HG02885 (cell line): Measurements from ENCODE around the gene ARMC3.
"Not testable (repeated sequence)": the region's sequence is repeated elsewhere in the genome, so short reads cannot be mapped to it uniquely, and the experiment has no call there.

Source experiments
- ATAC-seq: cut with Tn5 transposase; IDR thresholded peaks from one replicate; pipeline ENCODE4 v1.9.1; 2021; ENCODE audit warnings: mild to moderate bottlenecking; ENCODE audit not compliant: unreplicated experiment, poor library complexity

ARMC3 gene

GRCh38 chr10:22927661-22928403 lies at the start of gene ARMC3:
ARMC3 (plus strand) TSS chr10:22928053; CDS start chr10:22931997, 3,944 bp downstream.
- peak; percentile 96 for ATAC-seq

GRCh38 chr10:22891797-22892196 lies 36.1 kb upstream of the ARMC3 start:
- ATAC-seq = no peak

- ATAC-seq = no peak
Observed at GRCh38 chr10:22893781-22894180, 34.1 kb upstream of the ARMC3 start.

DNA sequence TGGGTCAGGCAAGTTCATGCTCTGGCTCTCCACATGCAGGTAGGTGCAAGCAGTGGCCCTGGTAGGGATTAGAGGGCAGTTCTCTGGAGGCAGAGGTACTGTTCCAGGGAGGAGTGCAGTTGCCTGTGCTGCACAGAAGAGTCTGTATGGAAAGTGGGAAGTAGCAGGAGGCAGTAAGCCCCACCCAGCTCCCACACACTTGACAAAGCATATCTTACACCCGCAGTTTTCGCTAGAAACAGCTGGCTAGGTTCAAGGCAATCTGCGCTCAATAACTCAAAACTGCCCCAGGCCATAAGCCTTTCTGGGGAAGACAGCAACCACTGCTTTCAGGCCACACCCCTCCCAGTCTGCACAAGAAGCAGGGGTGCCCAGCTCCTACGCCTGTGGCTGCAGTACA lies 33.1 kb upstream of the ARMC3 start:
- ATAC-seq = no peak

DNA sequence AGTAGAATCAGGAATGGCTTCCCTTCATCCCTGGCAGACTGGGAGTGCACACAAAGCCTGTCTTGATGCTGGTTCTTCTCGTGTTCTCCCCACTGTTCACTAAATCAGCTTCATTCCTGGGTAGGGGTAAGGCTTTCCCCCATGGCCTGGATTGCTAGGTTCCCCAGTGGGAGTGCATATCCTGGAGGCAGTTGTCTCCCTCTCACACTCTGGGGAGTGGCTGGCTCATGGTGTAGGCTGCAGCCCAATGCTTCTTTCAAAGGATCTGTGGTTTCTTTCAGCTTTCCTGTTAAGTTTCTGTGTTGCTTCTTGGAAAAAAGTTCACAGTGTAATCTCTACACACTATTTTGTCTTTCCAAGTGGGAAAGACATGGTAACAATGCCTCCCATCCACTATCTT lies 32.6 kb upstream of the ARMC3 start:
- no peak for ATAC-seq

GRCh38 chr10:22897371-22897770 lies 30.5 kb upstream of the ARMC3 start:
- no peak for ATAC-seq

DNA sequence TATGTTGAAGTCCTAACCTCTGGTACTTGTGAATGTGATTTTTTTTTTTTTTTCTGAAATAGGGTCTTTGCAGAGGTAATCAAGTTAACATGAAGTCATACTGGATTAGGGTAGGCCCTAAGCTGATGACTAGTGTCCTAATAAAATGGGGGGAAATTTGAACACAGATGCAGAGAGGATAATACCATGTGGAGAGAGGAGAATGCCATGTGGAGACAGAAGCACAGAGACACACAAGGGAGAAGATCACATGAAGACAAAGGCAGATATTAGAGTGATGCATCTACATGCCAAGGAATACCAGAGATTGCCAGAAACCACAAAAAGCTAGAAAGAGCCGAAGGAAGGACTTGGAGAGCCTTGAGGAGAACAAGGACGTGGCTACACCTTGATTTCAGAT lies 28.5 kb upstream of the ARMC3 start:
- ATAC-seq = no peak

DNA sequence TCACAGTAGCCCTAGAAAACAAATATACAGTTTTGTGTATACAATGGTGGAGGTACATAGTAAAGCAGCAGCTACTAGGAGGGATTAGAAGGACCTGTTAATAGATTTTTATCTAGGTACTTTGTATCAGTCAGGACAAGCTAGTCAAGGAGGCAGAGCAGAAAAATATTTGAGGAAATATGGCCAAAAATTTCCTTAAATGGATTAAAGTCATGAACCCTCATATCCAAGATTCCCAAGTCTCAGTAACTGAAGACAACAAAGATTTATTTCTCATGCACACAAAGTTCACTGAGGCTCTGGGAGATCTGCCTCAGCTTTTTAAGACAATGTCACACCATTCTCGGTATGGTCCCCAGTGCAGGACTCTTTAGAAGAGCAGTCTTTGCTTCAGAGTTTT lies 28.1 kb upstream of the ARMC3 start:
- no peak for ATAC-seq

DNA sequence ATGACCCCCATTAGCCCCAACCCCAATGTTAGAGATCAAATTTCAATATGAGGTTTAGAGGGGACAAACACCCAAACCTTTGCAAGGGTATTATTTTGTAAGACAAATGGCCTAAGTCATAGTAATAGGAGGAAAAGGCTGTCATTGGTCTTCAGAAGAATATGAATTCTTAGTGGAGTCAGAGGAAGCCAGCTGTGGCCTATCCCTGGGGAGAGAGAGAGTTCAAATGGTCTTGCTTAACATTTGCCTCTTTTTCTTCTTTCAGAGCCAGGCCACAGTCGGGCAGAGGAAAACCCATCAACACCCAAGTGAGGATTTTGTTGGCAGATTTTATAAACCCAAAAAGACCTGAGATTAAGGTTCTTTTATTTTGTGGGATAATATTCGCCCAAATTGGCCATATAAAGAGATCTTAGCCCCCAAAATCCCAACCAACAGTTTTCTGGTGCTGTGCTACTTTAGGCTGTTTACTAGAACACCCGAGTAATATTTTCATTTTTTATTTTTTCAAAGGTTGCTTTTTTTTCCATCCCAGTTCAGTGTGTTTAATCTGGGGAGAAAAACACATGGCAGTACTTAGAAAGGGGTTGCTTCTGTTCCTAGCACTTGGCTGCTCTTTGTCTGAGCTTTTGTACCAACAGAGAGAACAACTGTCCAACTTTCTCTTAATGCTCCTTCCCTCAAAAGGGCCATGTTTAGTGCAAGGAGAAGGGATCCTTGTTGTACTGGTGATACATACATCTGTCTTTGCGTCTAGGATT lies 26.8 kb upstream of the ARMC3 start:
- no peak for ATAC-seq

- ATAC-seq = not testable (repeated sequence)
Observed at GRCh38 chr10:22902147-22902546, 25.7 kb upstream of the ARMC3 start.

GRCh38 chr10:22903694-22904093 lies 24.2 kb upstream of the ARMC3 start:
- ATAC-seq = no peak

GRCh38 chr10:22906767-22907166 lies 21.1 kb upstream of the ARMC3 start:
- no peak for ATAC-seq

- no peak for ATAC-seq
Observed at GRCh38 chr10:22908837-22909236, 19.0 kb upstream of the ARMC3 start.

DNA sequence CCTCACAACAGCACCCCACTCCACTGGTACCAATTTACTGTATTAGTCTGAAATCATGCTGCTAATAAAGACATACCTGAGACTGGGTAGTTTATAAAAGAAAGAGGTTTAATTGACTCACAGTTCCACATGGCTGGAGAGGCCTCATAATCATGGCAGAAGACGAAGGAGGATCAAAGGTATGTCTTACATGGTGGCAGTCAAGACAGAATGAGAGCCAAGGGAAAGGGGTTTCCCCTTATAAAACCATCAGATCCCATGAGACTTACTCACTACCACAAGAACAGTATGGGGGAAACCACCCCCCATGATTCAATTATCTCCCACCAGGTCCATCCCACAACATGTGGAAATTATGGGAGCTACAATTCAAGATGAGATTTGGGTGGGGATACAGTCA lies 18.2 kb upstream of the ARMC3 start:
- not testable (repeated sequence) for ATAC-seq

GRCh38 chr10:22911067-22911466 lies 16.8 kb upstream of the ARMC3 start:
- ATAC-seq = no peak

- ATAC-seq = no peak
Observed at GRCh38 chr10:22911889-22912762, 15.7 kb upstream of the ARMC3 start.

- ATAC-seq = no peak
Observed at GRCh38 chr10:22912763-22913384, 15.0 kb upstream of the ARMC3 start.

DNA sequence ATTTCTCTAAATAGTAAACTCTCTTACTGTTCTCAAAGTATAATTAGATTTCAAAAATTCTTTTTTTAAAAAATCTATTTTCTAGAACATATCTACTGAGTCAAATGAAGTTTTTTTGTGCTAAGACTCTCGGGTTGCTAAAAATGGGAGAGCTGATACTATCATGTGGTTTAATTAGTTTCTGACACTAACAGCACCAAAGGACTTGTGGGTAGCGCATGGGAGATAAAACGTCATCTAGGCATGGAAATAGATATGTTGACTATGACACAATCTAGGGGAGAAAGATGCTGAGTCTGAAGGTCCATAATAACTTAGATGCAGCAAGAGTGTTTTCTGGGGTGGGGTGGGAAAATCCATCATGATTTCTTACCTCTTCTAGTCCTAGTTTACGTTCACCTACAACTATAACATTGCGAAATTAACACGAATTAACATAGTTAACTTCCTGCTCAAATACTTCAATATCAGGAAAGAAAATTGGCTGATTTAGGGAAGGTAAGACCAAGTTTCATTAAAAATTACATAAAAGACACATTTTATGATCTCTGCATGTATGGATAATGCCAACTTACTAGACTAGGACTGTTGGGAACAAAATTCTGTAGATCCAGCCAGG lies 14.3 kb upstream of the ARMC3 start:
- ATAC-seq = no peak

DNA sequence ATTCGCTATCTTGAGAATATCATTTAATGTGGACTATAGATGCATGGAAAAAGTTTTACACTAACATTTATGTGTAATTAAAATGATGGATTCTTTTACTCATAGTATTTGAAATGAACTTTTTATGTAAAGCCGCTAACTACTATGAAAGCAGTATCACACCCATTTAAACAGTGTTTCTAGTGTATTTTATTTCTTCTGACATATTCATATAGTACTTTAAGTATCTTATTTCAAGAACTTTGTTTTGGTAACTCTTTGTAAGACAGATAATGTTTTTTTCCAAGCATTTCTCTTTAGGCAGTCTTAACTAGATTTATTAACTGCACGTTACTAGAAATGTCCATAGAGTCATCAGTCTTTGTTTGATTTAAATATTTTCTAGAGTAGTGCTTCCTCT lies 12.5 kb upstream of the ARMC3 start:
- ATAC-seq = no peak

- no peak for ATAC-seq
Observed at GRCh38 chr10:22925088-22925487, 2.8 kb upstream of the ARMC3 start.
